Measurements from ENCODE around the gene CREB3L4. TPM values are rescaled to one million over a fixed set of nuclear protein-coding genes. Genes with fewer than 3 reads are reported as not detected.

The CREB3L4 gene
- total RNA-seq, 2 donors from 2014 or later, result 0.66 to 14.0 TPM

DNA sequence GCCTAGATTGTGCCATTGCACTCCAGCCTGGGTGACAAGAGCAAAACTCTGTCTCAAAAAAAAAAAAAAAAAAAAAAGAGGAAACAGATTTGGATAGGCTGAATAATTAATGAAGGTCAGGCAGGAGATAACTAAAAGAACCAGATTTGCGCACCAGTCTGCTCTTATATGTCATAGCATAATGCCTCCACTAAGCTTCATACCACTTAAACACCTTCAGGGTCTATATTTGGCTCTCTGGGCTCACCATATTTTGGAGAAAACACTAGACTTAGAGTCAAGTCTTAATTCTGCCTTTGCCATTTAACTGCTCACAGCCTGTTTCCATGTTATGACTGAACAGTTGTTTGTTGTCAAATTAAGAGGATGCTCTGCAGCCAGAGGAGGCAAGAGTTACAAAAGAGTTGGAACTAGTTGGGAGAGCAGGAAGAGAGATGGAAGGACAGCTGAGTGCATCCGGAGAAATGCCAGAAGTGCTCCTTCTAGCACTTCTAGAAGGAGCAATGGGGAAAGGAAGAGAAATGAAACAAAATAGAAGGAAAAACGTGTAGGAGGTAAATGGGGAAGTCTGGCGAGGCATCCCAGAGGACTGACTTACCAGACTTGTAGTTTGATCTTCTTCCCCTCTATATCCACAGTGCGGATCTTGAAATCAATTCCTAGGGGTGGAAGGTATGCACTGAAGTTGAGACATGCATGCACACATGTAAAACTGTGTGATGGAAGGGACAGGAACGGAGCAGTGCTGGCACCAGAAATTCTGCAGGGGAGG lies 16.6 kb downstream of the CREB3L4 start:
- H3K4me1 ChIP-seq, result peaks cover 25% of the 10 kb centered on the region
- no peaks in the 10 kb centered on the region for H3K27me3 ChIP-seq
- TF ChIP-seq POLR2A (IDR thresholded peaks at IDR 0.05), result no peak
- TF ChIP-seq, protein P1, sequence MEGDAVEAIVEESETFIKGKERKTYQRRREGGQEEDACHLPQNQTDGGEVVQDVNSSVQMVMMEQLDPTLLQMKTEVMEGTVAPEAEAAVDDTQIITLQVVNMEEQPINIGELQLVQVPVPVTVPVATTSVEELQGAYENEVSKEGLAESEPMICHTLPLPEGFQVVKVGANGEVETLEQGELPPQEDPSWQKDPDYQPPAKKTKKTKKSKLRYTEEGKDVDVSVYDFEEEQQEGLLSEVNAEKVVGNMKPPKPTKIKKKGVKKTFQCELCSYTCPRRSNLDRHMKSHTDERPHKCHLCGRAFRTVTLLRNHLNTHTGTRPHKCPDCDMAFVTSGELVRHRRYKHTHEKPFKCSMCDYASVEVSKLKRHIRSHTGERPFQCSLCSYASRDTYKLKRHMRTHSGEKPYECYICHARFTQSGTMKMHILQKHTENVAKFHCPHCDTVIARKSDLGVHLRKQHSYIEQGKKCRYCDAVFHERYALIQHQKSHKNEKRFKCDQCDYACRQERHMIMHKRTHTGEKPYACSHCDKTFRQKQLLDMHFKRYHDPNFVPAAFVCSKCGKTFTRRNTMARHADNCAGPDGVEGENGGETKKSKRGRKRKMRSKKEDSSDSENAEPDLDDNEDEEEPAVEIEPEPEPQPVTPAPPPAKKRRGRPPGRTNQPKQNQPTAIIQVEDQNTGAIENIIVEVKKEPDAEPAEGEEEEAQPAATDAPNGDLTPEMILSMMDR (IDR thresholded peaks at IDR 0.05), result no peak
- intact Hi-C loops (cut with DNase I), result loop anchor here (5.0 kb wide), 1 partner anchor 192 kb away; no protein-coding TSS in a partner anchor
- no peaks in the 10 kb centered on the region for H3K36me3 ChIP-seq (replicated peaks in 1 of 2; ENCODE audit: insufficient read depth in 1 of 2, low read depth in 2 of 2)
- no peak for DNase-seq
- ATAC-seq, result no peak
- H3K9me3 ChIP-seq, result no peaks in the 10 kb centered on the region
- H3K27ac ChIP-seq, result peak overlapping the region in 2 of 4 donors; percentile 67 to 93
- no peak overlapping the region for H3K4me3 ChIP-seq
- whole genome bisulfite sequencing, 2 donors, result 67 to 76% methylated on average over 6 of the region's 6 CpGs

DNA sequence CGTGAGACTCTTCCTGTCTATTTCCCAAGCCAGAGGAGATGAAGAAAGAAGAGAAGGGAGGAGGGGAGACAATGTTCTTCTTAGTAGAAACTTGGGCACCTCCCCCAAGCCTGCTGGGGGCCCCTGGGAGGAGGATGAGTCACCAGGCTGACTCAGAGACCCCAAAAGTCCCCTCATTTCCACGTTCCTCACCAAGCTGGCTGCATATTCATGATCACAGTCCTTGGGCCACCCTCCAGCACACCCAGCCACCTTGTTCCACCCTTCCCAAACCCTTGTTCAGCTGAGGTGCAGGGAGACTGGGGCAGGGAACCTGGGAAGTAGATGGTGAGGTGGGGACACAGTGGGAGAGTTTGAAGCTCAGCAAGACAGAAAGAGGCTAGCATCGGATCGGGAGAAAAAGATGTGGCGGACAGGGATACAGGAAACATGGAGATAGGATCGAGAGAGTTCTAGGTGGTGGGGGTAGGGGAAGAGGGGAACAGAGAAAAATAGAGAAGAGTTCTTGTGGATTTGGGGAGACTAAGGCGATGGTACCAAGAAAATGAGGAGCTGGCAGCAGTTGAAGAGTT lies 17.7 kb downstream of the CREB3L4 start:
- ATAC-seq (no peak), DNase-seq (peak in 2 of 4 donors; percentile 31 to 45)
- TF ChIP-seq, protein P1 (IDR thresholded peaks at IDR 0.05), result no peak
- H3K4me3 ChIP-seq, result peak overlapping the region; percentile 24 to 36
- intact Hi-C loops (cut with DNase I), result no loop called here
- H3K27ac ChIP-seq, result peak overlapping the region in 3 of 4 donors; percentile 67 to 93 (median 79)
- H3K4me1 ChIP-seq, result peaks cover 30% of the 10 kb centered on the region
- H3K9me3 ChIP-seq, result no peaks in the 10 kb centered on the region
- WGBS, 2 donors, result 8 to 12% methylated on average over 7 of the region's 7 CpGs
- no peaks in the 10 kb centered on the region for H3K36me3 ChIP-seq (replicated peaks in 1 of 2; ENCODE audit: insufficient read depth in 1 of 2, low read depth in 2 of 2)
- no peaks in the 10 kb centered on the region for H3K27me3 ChIP-seq

DNA sequence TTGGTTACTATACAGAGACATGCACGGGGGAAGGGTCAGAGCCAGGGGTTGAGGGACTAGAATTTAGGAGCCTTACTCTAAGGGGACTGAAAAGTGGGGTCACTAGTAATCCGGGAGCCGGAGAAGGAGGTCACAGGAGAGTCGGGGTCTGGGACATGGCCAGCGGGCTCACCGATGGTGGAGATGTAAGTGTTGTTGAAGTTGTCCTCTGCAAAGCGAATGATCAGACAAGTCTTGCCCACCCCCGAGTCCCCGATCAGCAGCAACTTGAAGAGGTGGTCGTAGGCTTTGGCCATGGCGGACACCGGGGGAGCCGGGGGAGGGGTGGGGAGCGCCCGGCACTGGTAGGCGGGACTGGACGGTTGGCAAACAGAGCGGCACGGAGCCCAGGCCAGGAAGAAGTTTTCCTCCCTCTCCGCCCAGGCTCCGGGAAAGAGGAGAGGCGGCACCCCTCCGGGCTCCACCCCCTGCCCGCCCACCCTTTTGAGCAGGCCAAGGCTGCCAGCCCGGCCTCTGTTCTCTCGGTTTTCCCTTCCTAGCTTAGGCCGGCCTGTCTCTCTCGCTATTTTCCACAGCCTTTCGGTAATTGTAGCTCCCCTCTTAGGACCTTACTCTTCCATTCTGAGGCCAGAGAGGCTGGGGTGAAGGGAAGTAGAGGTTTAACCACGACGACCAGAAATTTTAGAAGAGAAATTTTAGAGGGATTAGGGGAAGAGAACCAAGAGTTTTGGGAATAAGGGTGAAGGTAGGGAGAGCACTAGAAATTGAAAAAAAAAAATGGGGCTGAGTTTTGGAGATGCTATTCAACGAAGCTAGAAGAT lies 18.4 kb downstream of the CREB3L4 start, which contains the start of gene RAB13:
RAB13 (minus strand) TSS at position 399 of the 821 bp plus-strand sequence; CDS start at position 296, 103 bp downstream.
- H3K27ac ChIP-seq, result peak within 1 kb of the TSS; percentile 67 to 93 (median 74)
- no peaks in the 10 kb centered on the region for H3K9me3 ChIP-seq
- H3K4me3 ChIP-seq, result peak within 1 kb of the TSS; percentile 24 to 36
- TF ChIP-seq POLR2A (IDR thresholded peaks at IDR 0.05), result peak in 2 of 3 donors; percentile 59 to 61
- TF ChIP-seq, protein P1 (IDR thresholded peaks at IDR 0.05), result no peak
- 0% methylated on average over 15 to 32 of the region's 32 CpGs for WGBS, 2 donors
- ATAC-seq (peak; percentile 84), DNase-seq (peak; percentile 86 to 91 (median 90))
- H3K27me3 ChIP-seq, result no peaks in the 10 kb centered on the region
- intact Hi-C loops (cut with DNase I), result no loop called here
- no peaks in the 10 kb centered on the region for H3K36me3 ChIP-seq (replicated peaks in 1 of 2; ENCODE audit: insufficient read depth in 1 of 2, low read depth in 2 of 2)
- peaks cover 30% of the 10 kb centered on the region for H3K4me1 ChIP-seq

DNA sequence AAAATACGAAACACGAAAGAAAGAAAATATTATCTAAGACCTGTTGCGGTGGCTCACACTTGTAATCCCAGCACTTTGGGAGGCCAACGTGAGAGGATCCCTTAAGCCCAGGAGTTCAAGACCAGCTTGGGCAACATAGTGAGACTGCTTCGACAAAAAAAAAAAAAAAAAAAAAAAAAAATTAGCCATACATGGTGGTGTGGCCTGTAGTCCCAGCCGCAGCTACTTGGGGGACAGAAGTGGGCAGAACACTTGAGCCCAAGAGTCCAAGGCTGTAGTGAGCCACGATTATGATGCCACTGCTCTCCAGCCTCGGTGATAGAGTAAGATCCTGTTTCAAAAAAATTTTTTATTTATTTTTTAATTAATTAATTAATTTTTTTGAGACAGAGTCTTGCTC lies 19.9 kb downstream of the CREB3L4 start:
- peak overlapping the region in 1 of 4 donors; percentile 93 for H3K27ac ChIP-seq
- no peak for TF ChIP-seq POLR2A (IDR thresholded peaks at IDR 0.05)
- TF ChIP-seq, protein P1 (IDR thresholded peaks at IDR 0.05), result no peak
- H3K4me1 ChIP-seq, result peaks cover 44% of the 10 kb centered on the region
- no peaks in the 10 kb centered on the region for H3K36me3 ChIP-seq (replicated peaks in 1 of 2; ENCODE audit: insufficient read depth in 1 of 2, low read depth in 2 of 2)
- no peak overlapping the region for H3K4me3 ChIP-seq
- no peak for DNase-seq
- no peaks in the 10 kb centered on the region for H3K27me3 ChIP-seq
- intact Hi-C loops (cut with DNase I), result no loop called here
- no peaks in the 10 kb centered on the region for H3K9me3 ChIP-seq
- no peak for ATAC-seq
- 75 to 80% methylated on average over 6 to 8 of the region's 8 CpGs for WGBS, 2 donors
